ENCODE data around the gene KLHL17.

GRCh38 chr1:952603-953002 lies 7.8 kb upstream of the KLHL17 start:
- TF ChIP-seq NR3C1 (IDR thresholded peaks at IDR 0.05): no peak
- no peak for TF ChIP-seq JUN (IDR thresholded peaks at IDR 0.05)
- no peak for TF ChIP-seq SMC3 (IDR thresholded peaks at IDR 0.05)
- TF ChIP-seq RCOR1 (IDR thresholded peaks at IDR 0.05; ENCODE audit: low read depth, low read length): no peak
- TF ChIP-seq, protein P1, sequence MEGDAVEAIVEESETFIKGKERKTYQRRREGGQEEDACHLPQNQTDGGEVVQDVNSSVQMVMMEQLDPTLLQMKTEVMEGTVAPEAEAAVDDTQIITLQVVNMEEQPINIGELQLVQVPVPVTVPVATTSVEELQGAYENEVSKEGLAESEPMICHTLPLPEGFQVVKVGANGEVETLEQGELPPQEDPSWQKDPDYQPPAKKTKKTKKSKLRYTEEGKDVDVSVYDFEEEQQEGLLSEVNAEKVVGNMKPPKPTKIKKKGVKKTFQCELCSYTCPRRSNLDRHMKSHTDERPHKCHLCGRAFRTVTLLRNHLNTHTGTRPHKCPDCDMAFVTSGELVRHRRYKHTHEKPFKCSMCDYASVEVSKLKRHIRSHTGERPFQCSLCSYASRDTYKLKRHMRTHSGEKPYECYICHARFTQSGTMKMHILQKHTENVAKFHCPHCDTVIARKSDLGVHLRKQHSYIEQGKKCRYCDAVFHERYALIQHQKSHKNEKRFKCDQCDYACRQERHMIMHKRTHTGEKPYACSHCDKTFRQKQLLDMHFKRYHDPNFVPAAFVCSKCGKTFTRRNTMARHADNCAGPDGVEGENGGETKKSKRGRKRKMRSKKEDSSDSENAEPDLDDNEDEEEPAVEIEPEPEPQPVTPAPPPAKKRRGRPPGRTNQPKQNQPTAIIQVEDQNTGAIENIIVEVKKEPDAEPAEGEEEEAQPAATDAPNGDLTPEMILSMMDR (IDR thresholded peaks at IDR 0.05): no peak
- no peak for TF ChIP-seq EP300 (IDR thresholded peaks at IDR 0.05)
- TF ChIP-seq POLR2A (IDR thresholded peaks at IDR 0.05; ENCODE audit: low read length): no peak
- TF ChIP-seq SREBF2 (IDR thresholded peaks at IDR 0.05): no peak
- TF ChIP-seq RARB (CRISPR knock-in tag; IDR thresholded peaks at IDR 0.05): no peak
- no peak for TF ChIP-seq REST (IDR thresholded peaks at IDR 0.05)
- TF ChIP-seq MAX (IDR thresholded peaks at IDR 0.05): no peak
- no peak for TF ChIP-seq PHF8 (IDR thresholded peaks at IDR 0.05; ENCODE audit: borderline replicate concordance, low read depth)
- no peak for TF ChIP-seq ESRRA (IDR thresholded peaks at IDR 0.05; ENCODE audit: borderline replicate concordance, low read length)
